HG03457 (cell line): Measurements from ENCODE around the gene MORN1.
"Not testable (repeated sequence)": the region's sequence is repeated elsewhere in the genome, so short reads cannot be mapped to it uniquely, and the experiment has no call there.

ENCODE experiments used
- ATAC-seq: cut with Tn5 transposase; IDR thresholded peaks from one replicate; pipeline ENCODE4 v1.9.1; 2021; ENCODE audit warnings: moderate number of reproducible peaks; ENCODE audit not compliant: unreplicated experiment

Gene MORN1

DNA sequence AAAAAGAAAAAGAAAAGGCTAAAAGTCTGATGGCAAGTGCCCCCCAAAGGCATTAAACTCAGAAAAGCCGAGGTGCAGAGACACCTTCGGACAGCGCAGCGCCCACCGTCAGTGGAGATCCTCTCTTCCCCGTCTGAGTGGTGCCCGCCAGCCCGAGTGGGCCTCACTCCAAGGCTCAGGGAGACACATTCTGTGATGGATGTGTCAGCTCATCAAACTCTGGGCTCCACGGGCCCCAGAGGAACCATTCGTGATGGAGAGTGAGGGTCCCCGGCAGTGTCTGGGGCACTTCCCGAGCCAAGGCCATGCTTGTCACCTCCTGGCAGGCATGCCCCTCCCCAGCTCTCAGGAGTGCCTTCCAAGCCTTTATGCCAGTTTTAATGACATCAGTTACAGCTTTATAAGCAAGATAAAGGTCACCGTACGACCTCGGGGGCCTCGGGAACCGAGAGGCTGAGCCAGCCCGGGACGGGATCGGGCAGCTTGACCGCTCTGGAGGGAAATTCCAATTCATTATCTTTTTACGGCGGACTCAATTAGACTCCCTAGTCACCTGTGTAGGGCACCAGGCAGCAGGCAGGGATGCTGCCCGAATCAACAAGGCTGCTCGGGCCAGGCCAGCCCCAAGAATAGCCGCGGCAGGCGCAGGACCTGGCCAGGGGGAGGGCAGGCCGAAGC lies 49.5 kb downstream of the MORN1 start:
- ATAC-seq = no peak

DNA sequence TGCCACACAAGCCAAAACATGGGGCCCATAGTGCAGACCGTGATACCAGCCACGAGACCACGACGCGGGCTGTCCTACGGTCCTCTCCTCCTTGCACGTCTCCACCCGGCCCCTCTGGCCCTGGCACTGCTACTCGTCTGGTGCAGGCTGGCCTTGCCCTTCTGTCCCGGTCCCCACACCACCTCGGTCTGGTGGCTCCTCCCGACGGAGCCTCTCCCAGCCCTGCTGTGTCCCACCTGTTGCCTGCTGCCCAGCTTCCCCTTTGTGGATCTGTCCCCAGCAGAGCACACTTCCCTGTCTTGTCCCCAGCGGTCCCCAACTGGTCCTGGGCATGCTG lies 50.5 kb downstream of the MORN1 start:
- no peak for ATAC-seq

DNA sequence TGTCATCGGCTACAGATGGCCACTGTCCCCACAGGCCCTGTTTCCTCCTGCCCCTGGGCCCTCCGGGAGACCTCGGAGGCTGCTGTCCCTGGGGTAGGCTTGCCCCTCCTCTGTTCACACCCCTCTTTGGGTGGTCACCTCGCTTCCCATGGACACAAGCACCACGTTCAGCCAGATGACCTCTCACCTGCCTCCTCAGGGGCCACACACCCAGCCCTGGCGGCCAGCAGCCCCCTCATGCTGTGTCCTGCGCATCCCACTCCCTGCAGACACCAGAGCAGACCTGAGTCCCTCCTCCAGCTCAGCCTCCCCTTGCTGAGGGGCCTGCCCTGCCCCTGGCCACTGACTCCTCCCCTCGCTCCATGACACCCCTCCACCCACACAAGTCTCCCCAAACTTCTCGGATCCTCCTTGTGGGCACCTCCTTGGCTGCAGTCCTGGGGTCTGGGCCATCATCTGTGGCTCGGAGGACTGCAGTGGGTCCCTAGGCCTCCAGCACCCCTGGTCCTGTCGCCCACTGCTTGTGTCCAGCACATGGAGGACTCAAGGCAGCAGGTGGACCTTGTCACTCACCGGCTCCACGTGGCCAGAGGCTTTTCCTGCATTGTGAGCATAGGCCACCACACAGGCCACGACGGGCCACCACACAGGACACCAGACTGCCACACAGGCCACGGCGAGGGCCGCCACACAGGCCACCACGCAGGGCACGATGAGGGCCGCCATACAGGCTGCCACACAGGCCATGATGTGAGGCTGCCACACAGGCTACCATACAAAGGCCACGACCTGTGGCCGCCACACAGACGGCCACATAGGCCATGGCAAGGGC lies 51.1 kb downstream of the MORN1 start:
- ATAC-seq = no peak

DNA sequence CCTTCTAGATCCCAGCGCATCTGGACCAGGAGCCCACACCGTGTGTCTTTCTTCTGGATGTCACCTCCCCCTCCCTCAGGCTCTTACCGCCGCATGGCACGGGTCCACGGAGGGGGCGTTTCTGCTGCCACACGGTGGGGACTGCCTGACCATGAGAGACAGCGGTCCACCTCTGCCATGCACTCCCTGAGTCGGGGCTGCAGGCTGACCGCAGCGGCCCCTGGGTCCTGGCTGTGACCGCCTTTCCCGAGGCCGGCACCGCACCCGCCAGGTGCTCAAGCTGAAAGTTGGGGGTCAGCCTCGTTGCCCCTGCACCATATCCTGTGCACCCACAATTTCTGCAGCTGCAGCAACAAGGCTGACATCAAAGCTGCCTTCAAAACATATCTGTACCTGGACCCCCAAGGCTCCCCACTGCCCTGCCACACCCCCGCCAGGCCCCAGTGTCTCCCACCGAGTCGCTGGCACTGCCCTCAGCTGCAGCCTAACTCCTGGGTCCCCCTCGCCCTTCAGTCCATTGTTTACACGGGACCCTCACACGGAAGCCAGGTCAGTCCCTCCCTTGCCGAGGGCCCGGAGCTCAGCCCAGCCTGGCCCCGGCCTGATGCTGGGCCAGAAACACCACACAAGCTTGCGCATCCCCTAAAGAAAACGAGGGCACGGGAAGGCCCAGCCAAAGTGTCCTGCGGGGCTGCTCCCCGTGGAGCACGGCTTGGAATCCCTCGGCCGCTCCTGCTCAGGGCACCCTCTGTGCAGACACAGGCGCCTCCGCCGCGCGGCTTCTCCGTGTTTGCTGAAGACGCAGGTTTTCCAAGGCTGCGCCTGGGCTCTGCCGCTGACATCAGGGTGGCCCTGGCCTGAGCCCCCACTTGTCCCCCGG lies 51.9 kb downstream of the MORN1 start:
- ATAC-seq = no peak

DNA sequence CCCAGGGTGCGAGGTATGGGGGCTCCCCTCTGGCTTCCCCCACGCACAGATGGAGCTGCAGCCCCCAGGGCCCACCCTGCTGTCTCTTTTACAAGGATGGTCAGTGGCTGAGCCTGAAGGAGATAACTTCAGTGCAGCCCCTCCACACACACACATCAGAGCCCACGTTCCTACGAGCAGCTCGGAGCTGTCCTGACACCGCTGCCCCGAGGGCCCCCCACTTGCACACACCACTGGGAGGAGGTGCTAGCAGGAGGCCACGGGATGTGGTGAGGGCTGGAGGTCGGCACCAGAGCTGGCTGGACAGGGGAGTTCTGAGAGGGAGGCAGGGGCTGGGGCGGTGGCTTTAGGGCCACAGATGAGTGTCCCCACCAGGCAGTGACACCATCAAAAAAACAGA lies 53.9 kb downstream of the MORN1 start:
- no peak for ATAC-seq

DNA sequence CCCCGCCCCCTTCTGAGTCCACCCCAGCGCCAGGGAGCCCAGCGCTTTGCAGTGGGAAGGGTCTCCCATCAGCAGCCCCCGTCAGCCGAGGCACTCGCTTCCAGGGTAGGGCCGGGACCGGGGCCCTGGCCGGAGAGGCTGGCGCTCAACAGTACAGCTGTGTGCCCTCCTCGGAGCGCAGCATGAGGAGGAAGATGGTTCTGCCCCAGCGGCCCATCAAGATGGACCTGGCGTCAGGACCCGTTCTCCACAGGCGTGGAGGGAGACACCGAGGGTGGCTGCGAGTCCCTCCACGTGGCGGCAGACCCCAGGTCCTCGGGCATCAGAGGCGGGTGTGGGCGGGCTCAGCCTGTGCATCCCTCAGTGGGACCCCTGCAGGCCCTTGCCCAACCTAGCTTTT lies 54.3 kb downstream of the MORN1 start:
- no peak for ATAC-seq

DNA sequence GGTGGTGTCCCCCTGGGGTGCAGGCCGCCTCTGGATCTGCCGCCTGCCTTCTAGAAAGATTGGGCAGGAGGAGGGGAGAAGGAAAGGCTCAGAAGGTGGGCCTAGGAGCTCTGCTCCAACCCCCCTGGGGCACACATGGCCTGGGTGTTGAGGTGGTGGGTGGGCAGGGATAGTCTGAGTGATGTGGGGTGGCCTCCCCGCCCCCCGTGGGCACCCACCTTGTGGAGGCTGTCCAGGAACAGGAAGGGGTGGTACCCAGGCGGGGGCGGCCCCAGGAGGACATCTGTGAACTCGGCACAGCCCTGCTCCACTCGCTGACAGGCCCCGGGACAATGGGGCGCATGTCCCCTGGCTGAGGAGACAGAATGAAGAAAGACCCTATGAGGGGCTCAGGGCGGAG lies 54.9 kb downstream of the MORN1 start:
- no peak for ATAC-seq

DNA sequence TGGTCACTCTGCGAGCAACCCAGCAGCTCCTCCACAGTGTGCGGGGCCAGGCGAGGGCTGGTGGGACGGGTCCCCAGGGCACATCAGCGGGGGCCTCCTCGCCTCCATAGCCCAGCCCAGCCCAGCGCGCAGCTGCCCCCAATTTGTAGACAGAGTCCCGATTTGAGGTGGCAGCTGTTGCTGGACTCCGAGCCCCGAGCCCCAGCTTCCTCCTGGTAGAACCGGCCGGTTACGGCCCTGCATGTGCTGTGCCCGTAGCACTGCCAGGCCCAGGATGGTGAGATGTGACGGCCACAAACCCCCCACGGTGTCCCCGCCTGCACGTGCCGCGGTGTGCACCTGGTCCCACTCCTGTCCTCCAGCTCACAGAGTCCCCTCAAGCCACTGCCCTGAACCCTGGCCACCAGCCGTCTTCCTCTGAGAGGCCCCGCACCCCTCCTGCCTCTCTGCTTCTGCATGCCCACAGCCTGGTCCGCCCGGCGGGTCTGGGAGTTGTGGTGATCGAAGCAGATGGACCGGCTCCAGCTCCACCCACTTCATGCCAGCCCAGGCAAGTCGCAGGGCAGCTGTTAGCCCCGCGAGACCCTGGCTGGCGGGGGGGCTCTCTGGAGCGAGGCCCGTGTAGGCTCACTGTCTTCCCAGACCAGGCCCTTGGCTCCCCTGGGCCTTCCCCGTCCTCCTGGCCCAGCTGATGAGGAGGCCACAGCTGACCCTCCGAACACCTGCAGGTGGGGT lies 55.5 kb downstream of the MORN1 start:
- ATAC-seq = no peak

DNA sequence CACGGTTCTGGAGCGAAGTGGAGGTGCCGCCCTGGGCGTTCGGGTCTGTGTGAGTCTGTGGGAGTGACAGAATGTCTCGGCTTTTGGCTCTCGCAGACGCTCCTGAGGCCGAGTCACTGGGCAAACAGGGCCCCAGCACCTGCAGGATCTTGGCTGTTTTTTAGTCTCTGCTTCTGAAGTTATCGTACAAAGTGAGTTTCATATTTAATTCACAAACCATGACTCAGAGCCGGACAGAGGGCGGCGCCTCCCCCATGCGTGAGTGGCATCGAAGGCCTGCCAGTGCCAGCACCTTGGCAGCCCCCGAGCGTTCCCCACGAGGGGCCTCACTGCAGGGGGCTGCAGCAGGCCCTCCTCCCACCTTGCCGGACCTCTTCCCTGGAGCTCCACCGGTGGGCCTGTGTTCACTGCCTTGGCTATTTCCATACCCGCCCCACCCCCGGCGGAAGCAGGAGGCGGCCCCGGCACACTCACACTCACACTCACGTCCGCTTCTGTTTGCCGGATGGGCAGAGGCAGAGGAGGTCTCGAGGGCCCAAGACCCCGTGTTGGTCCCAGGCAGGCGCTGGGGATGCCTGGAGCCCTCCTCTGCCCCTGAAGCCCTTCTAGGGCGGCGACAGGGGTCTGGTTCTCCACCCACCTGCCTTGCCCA lies 56.3 kb downstream of the MORN1 start:
- ATAC-seq = no peak

DNA sequence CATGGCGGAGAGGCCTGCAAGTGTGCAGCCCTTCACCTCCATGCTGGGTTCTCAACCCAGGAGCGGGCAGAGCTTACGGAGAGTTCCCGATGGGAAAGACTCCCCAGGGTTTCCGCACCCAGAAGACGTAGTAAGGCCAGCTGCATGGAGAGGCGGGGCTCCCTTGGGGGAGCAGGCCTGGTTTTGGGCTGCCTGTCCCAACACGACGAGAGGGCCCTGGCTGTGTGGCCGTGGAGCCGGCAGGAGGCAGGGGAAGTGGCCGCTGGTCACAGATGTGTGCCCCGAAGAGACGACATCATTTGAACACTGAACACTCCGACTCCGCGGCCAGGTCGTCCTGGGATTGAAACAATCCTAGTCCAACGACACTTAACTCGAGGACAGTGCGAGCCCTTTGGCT lies 57.0 kb downstream of the MORN1 start:
- ATAC-seq = no peak

DNA sequence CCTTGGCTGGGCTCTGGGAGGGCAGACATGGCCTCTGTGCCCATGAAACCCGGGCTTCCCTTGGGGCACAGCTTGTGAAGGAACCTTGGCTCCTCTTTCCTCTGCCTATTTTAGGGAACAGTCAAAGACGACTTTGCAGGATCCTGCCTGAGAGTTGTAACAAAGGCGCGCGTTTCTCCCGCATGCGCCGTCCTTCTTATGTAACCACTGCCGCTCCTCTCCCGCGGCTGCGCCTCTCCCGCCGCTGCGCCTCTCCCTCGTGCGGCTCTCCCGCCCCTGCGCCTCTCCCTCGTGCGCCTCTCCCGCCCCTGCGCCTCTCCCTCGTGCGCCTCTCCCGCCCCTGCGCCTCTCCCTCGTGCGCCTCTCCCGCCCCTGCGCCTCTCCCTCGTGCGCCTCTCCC lies 59.8 kb downstream of the MORN1 start:
- not testable (repeated sequence) for ATAC-seq

DNA sequence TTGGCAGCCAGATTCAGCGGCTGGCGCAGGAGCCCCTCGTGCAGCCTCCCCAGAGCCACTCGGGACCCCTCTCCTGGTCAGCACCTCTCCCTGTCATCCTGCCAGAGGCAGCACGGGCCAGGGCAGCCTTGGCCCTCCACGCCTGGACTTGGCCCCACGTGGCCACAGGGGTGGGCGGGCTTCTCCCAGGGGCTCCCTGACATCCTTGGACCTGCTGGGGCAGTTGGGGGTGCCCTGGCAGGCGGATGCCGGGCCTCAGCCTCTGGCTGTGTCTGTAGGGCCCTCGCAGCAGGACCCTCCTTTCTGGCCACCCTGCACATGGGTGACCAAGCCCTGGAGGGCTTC lies 60.2 kb downstream of the MORN1 start:
- no peak for ATAC-seq

DNA sequence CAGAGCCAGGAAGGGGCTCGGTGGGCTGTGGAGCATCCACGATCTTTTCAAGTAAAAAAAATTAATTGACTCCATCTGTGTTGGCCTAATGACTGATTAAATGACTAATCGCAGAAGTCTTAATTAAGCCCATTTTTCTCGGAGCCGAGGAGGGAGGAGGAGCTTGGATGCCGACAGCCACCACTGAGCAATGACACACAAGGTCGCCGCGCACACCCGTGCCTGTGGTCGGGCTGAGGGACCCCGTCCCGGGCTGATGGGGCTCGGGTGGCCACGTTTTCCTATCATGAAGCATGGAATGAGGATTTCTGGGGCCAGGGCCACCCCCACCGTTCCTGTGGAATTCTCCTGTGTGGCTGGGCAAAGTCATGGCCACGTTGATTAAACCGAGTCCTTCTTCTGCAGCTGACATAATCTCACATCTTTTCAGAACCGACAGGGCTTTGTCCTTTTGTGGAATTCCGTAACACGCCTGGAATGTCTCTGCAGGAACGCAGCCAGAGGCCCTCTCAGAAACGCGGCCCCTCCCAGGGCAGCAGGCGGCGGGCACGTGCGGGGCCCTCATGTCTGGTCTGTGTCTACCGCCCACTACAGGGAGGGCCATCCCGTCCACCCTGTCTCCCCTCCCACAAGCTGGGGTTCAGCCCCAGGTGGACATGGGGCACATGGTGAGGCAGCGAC lies 60.7 kb downstream of the MORN1 start:
- no peak for ATAC-seq

DNA sequence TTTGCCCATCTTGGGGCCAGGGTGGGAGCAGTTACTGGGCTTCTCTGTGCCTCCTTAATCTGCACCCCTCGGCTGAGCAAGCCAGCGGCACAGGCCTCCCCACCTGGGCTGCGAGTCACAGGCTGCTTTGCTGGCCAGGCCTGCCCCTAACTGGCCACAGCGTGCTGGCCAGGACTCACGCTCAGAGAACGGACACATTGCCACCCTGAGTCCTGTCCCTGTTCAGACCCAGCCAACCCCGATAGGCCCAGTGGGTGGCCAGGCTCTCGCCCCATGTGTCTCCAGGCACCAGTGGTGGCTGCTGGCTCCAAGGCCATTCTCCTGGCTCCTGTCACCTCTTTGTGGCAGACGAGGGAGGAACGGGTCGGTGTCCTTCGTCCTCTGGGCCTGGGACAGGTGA lies 61.3 kb downstream of the MORN1 start:
- no peak for ATAC-seq

DNA sequence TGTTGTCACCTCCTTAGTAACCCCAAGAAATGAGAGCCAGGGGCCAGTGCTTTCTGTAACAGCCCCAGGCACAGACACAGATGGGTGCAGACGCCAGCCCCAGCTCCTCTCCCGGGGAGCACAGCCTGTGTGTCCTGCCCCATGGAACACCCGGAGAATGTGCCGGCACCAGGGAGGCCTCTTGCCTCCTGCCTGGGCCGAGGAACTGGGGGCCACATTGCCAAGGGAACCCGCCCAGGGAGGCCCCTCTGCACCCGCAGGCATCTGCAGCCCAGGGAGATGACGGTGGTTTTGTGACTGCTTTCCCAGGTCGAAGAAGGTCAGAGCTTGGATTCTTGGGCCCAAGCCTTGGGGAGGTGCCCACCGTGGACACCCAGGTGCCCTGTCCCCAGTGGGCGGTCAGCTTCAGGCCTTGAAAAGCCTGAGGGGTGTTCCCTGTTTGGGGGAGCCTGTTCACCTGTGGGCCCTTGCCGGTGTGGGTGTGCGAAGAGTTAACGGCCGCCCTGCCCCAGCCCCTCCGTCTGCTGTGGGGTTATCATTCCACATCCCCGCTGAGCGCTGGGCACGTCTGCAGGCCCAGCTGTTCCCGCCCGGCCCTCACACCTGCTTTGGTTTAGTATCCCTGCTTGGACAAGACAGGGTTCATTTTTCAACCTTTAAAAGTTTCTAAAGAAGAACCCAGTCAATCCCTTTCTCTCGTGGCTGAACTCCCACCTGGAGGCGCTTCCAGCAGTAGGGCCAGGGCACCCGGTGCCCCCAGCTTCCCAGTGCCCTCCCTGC lies 62.5 kb downstream of the MORN1 start:
- ATAC-seq = no peak

DNA sequence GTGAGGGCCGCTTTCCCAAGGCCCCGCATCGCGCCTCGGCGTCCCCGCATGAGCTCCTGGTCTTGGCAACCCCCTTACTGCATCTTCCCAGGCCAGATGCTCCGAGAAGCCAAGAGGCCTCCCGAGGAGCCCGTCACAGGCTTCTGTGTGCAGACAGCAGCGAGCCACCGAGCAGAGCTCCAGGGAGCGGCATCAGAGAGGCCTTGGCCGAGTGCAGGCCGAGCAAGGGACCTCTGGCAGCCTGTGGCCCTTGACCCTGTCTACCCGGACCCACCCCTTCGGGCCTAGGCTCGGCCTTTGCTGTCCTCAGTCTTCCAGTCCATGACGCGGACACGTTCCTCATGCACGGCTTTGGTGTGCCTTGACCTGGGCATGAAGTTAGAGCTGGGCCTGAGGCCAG lies 63.5 kb downstream of the MORN1 start:
- ATAC-seq = no peak

DNA sequence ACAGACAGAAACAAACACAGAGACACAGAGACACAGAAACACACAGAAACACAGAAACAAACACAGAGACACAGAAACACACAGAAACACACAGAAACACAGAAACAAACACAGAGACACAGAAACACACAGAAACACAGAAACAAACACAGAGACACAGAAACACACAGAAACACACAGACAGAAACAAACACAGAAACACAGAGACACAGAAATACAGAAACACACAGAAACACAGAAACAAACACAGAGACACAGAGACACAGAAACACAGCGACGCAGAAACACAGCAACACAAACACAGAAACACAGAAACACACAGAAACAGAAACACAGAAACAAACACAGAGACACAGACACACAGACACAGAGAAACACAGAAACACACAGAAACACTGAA lies 64.2 kb downstream of the MORN1 start:
- not testable (repeated sequence) for ATAC-seq

DNA sequence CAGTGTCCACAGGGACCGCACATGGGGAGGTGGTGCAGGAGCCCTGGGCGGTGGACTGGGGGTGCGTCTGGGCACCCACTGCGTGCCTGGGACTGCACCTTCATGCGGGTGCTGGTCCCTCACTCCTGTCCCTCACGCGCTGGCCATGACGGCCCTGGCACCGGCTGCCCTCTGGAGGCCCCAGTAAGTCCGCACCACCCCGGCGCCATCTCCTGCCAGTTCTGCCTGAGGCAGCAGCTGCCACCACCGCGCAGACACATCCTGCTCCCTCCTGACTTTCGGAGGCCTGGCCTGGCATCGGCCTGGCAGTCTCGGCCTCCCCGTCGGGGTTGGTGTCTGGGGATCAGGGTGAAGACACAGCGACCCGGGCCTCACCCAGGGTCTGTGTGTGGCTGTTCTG lies 64.8 kb downstream of the MORN1 start:
- ATAC-seq = no peak
